Measurements from ENCODE around the gene C19orf67.

The C19orf67 gene

GRCh38 chr19:14080887-14081796, 4.4 kb downstream of the C19orf67 start:
- H3K9me3 ChIP-seq (ENCODE audit: control insufficient read depth, insufficient read depth, low read depth, low read length), result no peaks in the 10 kb centered on the region
- POLR2A ChIA-PET, result interaction anchor here (0.6 to 2.0 kb wide), 4 partner anchors 9 to 56 kb away, joined by 3 to 11 read pairs (median 4); partner anchors contain the start of genes ASF1B and IL27RA
- peak overlapping the region; percentile 73 for H3K4me3 ChIP-seq (ENCODE audit: low read depth, low read length)
- peak overlapping the region; percentile 32; the same call in 1 of the 2 replicates for H3K27ac ChIP-seq (ENCODE audit: extremely low read depth, low read depth, low read length)
- no peaks in the 10 kb centered on the region for H3K36me3 ChIP-seq (ENCODE audit: control insufficient read depth in 2 of 2, insufficient read depth in 1 of 2, low read length in 2 of 2)
- H3K4me1 ChIP-seq (ENCODE audit: control insufficient read depth, insufficient read depth, low read length), result no peaks in the 10 kb centered on the region; the same call in 1 of the 2 replicates
- CTCF ChIA-PET, result interaction anchor here (1.2 to 2.6 kb wide), 4 partner anchors 8 to 195 kb away, joined by 3 to 15 read pairs (median 8); partner anchors contain the start of genes ASF1B and MISP3
- TF ChIP-seq YY1 (tag by site-specific recombination; IDR thresholded peaks at IDR 0.05) (no peak), ZSCAN16 (tag by site-specific recombination; IDR thresholded peaks at IDR 0.05) (no peak), BCL11B (tag by site-specific recombination; IDR thresholded peaks at IDR 0.05; ENCODE audit: low read depth) (no peak), KLF17 (tag by site-specific recombination; IDR thresholded peaks at IDR 0.05) (no peak; the same call in 1 of the 2 replicates), ZNF843 (tag by site-specific recombination; IDR thresholded peaks at IDR 0.05) (no peak), FEZF1 (tag by site-specific recombination; IDR thresholded peaks at IDR 0.05) (no peak), ZNF626 (tag by site-specific recombination; IDR thresholded peaks at IDR 0.05) (no peak), ZNF600 (tag by site-specific recombination; IDR thresholded peaks at IDR 0.05) (peak; percentile 44; the same call in 1 of the 2 replicates), ZNF157 (tag by site-specific recombination; IDR thresholded peaks at IDR 0.05) (no peak), ZBTB1 (tag by site-specific recombination; IDR thresholded peaks at IDR 0.05) (no peak), ZNF354C (tag by site-specific recombination; IDR thresholded peaks at IDR 0.05; ENCODE audit: borderline replicate concordance, low read depth) (no peak), ZSCAN30 (tag by site-specific recombination; IDR thresholded peaks at IDR 0.05) (no peak), ZNF404 (tag by site-specific recombination; IDR thresholded peaks at IDR 0.05) (no peak), ZBTB8A (tag by site-specific recombination; IDR thresholded peaks at IDR 0.05) (peak; percentile 75), REST (tag by site-specific recombination; IDR thresholded peaks at IDR 0.05) (no peak), ZFP3 (tag by site-specific recombination; IDR thresholded peaks at IDR 0.05; ENCODE audit: low read depth) (no peak), ZNF18 (tag by site-specific recombination; IDR thresholded peaks at IDR 0.05) (no peak), ZNF48 (tag by site-specific recombination; IDR thresholded peaks at IDR 0.05) (no peak), ZNF677 (tag by site-specific recombination; IDR thresholded peaks at IDR 0.05) (no peak), MEIS1 (CRISPR knock-in tag; IDR thresholded peaks at IDR 0.05; ENCODE audit: borderline replicate concordance) (no peak), ZNF514 (tag by site-specific recombination; IDR thresholded peaks at IDR 0.05) (no peak), ZNF292 (tag by site-specific recombination; IDR thresholded peaks at IDR 0.05; ENCODE audit: borderline replicate concordance, low read depth) (no peak), ZBTB17 (tag by site-specific recombination; IDR thresholded peaks at IDR 0.05) (peak; percentile 72), KLF1 (tag by site-specific recombination; IDR thresholded peaks at IDR 0.05) (peak; percentile 93), ZNF274 (IDR thresholded peaks at IDR 0.05; ENCODE audit: low read length) (no peak), ZNF274 (tag by site-specific recombination; IDR thresholded peaks at IDR 0.05; ENCODE audit: borderline replicate concordance) (no peak), PRDM1 (tag by site-specific recombination; IDR thresholded peaks at IDR 0.05) (peak; percentile 72), ZNF175 (tag by site-specific recombination; IDR thresholded peaks at IDR 0.05) (no peak), INSM2 (tag by site-specific recombination; IDR thresholded peaks at IDR 0.05) (no peak), HOXC10 (CRISPR knock-in tag; IDR thresholded peaks at IDR 0.05) (no peak), ZNF596 (tag by site-specific recombination; IDR thresholded peaks at IDR 0.05) (peak; percentile 11; the same call in 1 of the 2 replicates), ZFP37 (tag by site-specific recombination; IDR thresholded peaks at IDR 0.05) (no peak)
